HL-60/S4 treated with retinoic acid at 250 ng/mL for 4 days and 3 days (cell line): ENCODE data around the gene CHTF18.

ENCODE experiments used
- in situ Hi-C: fragments of 300-500 bp; cut with MboI; formaldehyde crosslinking; loops from 2 replicates; pipeline ENCODE4 v1.7.0; 2022; ENCODE audit warnings: low sequenced_read_pairs

CHTF18 gene

GRCh38 chr16:842711-843560 lies 54.5 kb downstream of the CHTF18 start:
- in situ Hi-C loops: no loop called here

DNA sequence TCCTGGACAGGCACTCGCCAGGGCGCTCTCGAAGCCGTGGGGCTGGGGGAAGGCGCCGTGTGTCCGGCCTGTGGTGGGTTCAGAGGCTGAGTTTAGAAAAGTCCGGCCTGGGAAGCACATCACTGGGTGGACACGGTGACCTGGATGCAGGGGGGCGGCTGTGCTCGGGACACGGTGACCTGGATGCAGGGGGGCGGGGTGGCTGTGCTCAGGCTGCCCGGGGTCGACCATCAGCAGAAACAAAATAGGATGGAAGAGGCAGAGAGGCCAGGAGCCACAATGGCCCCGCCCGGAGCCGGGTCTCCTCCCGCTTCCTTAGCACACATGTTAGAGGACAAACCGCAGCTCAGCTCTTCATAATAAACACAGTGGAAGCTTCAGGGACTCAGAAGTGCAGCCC lies 55.4 kb downstream of the CHTF18 start:
- in situ Hi-C loops: no loop called here

GRCh38 chr16:844638-845350 lies 56.4 kb downstream of the CHTF18 start:
- in situ Hi-C loops: no loop called here

- in situ Hi-C loops: no loop called here
Observed at GRCh38 chr16:845351-845745, 56.9 kb downstream of the CHTF18 start.

GRCh38 chr16:847151-847550 lies 58.7 kb downstream of the CHTF18 start:
- in situ Hi-C loops: no loop called here
